ENCODE results near the gene GRK2.
A peak's percentile ranks its signal among the peaks of the same experiment; 100 is the strongest.

Gene GRK2

GRCh38 chr11:67285541-67286498 is 19.5 kb downstream of the GRK2 start:
- peaks cover 42% of the 10 kb centered on the region for H3K4me1 ChIP-seq (ENCODE audit: control insufficient read depth, insufficient read depth, low read length)
- H3K27ac ChIP-seq (ENCODE audit: low read length): peak overlapping the region; percentile 31
- no peaks in the 10 kb centered on the region for H3K9me3 ChIP-seq (ENCODE audit: control insufficient read depth in 2 of 2, low read length in 2 of 2)
- no peaks in the 10 kb centered on the region for H3K27me3 ChIP-seq (ENCODE audit: control insufficient read depth in 1 of 2, insufficient read depth in 2 of 2, low read length in 2 of 2)
- H3K9ac ChIP-seq (ENCODE audit: low read length in 2 of 2): peak overlapping the region in 1 of 2 donors; percentile 18
- H3K36me3 ChIP-seq (ENCODE audit: control insufficient read depth in 2 of 2, insufficient read depth in 2 of 2, low read length in 2 of 2): peaks cover 39 to 42% of the 10 kb centered on the region in 2 donors
- H3K4me3 ChIP-seq (ENCODE audit: low read length in 2 of 2): no peak overlapping the region

- Histone ChIP-seq H3K4me3 (ENCODE audit: low read length in 2 of 2) (no peak overlapping the region), H3K27ac (ENCODE audit: low read length) (peak overlapping the region; percentile 98), H3K9ac (ENCODE audit: low read length in 2 of 2) (peak overlapping the region; percentile 18 to 94)
Observed at GRCh38 chr11:67286621-67287333, 20.5 kb downstream of the GRK2 start.

GRCh38 chr11:67287355-67288197 is 21.3 kb downstream of the GRK2 start:
- Histone ChIP-seq H3K27me3 (ENCODE audit: control insufficient read depth in 1 of 2, insufficient read depth in 2 of 2, low read length in 2 of 2) (no peaks in the 10 kb centered on the region), H3K27ac (ENCODE audit: low read length) (peak overlapping the region; percentile 98), H3K9ac (ENCODE audit: low read length in 2 of 2) (peak overlapping the region; percentile 88 to 94), H3K36me3 (ENCODE audit: control insufficient read depth in 2 of 2, insufficient read depth in 2 of 2, low read length in 2 of 2) (peaks cover 27 to 37% of the 10 kb centered on the region in 2 donors), H3K4me3 (ENCODE audit: low read length in 2 of 2) (peak overlapping the region; percentile 71 to 84), H3K9me3 (ENCODE audit: control insufficient read depth in 2 of 2, low read length in 2 of 2) (no peaks in the 10 kb centered on the region), H3K4me1 (ENCODE audit: control insufficient read depth, insufficient read depth, low read length) (peaks cover 43% of the 10 kb centered on the region)

More at GRCh38 chr11:67286621-67287333, 20.5 kb downstream of the GRK2 start:
- peaks cover 32 to 40% of the 10 kb centered on the region in 2 donors for H3K36me3 ChIP-seq (ENCODE audit: control insufficient read depth in 2 of 2, insufficient read depth in 2 of 2, low read length in 2 of 2)
- H3K9me3 ChIP-seq (ENCODE audit: control insufficient read depth in 2 of 2, low read length in 2 of 2): no peaks in the 10 kb centered on the region
- peaks cover 45% of the 10 kb centered on the region for H3K4me1 ChIP-seq (ENCODE audit: control insufficient read depth, insufficient read depth, low read length)
- no peaks in the 10 kb centered on the region for H3K27me3 ChIP-seq (ENCODE audit: control insufficient read depth in 1 of 2, insufficient read depth in 2 of 2, low read length in 2 of 2)

- Histone ChIP-seq H3K27ac (ENCODE audit: low read length) (peak overlapping the region; percentile 98), H3K9ac (ENCODE audit: low read length in 2 of 2) (peak overlapping the region; percentile 88 to 94), H3K36me3 (ENCODE audit: control insufficient read depth in 2 of 2, insufficient read depth in 2 of 2, low read length in 2 of 2) (peaks cover 22 to 32% of the 10 kb centered on the region in 2 donors), H3K9me3 (ENCODE audit: control insufficient read depth in 2 of 2, low read length in 2 of 2) (no peaks in the 10 kb centered on the region), H3K4me3 (ENCODE audit: low read length in 2 of 2) (peak overlapping the region; percentile 71 to 84), H3K27me3 (ENCODE audit: control insufficient read depth in 1 of 2, insufficient read depth in 2 of 2, low read length in 2 of 2) (no peaks in the 10 kb centered on the region), H3K4me1 (ENCODE audit: control insufficient read depth, insufficient read depth, low read length) (peaks cover 39% of the 10 kb centered on the region)
Observed at GRCh38 chr11:67288198-67288451, 21.9 kb downstream of the GRK2 start.

- peaks cover 17 to 27% of the 10 kb centered on the region in 2 donors for H3K36me3 ChIP-seq (ENCODE audit: control insufficient read depth in 2 of 2, insufficient read depth in 2 of 2, low read length in 2 of 2)
- H3K4me1 ChIP-seq (ENCODE audit: control insufficient read depth, insufficient read depth, low read length): peaks cover 39% of the 10 kb centered on the region
- H3K4me3 ChIP-seq (ENCODE audit: low read length in 2 of 2): peak overlapping the region; percentile 71 to 84
- peak overlapping the region; percentile 98 for H3K27ac ChIP-seq (ENCODE audit: low read length)
- H3K9ac ChIP-seq (ENCODE audit: low read length in 2 of 2): peak overlapping the region; percentile 88 to 94
- H3K27me3 ChIP-seq (ENCODE audit: control insufficient read depth in 1 of 2, insufficient read depth in 2 of 2, low read length in 2 of 2): no peaks in the 10 kb centered on the region
- H3K9me3 ChIP-seq (ENCODE audit: control insufficient read depth in 2 of 2, low read length in 2 of 2): no peaks in the 10 kb centered on the region
Observed at GRCh38 chr11:67288452-67289225, 22.4 kb downstream of the GRK2 start.

- peaks cover 11 to 21% of the 10 kb centered on the region in 2 donors for H3K36me3 ChIP-seq (ENCODE audit: control insufficient read depth in 2 of 2, insufficient read depth in 2 of 2, low read length in 2 of 2)
- peaks cover 39% of the 10 kb centered on the region for H3K4me1 ChIP-seq (ENCODE audit: control insufficient read depth, insufficient read depth, low read length)
- H3K9me3 ChIP-seq (ENCODE audit: control insufficient read depth in 2 of 2, low read length in 2 of 2): no peaks in the 10 kb centered on the region
- H3K27me3 ChIP-seq (ENCODE audit: control insufficient read depth in 1 of 2, insufficient read depth in 2 of 2, low read length in 2 of 2): no peaks in the 10 kb centered on the region
- peak within 1 kb of the TSS; percentile 98 for H3K27ac ChIP-seq (ENCODE audit: low read length)
- H3K9ac ChIP-seq (ENCODE audit: low read length in 2 of 2): peak within 1 kb of the TSS; percentile 88 to 94
- peak within 1 kb of the TSS; percentile 71 to 84 for H3K4me3 ChIP-seq (ENCODE audit: low read length in 2 of 2)
Observed at GRCh38 chr11:67289226-67289650, 23.0 kb downstream of the GRK2 start, which contains the start of gene ANKRD13D. Gene ANKRD13D (plus strand): TSS chr11:67289303. CDS start chr11:67289461, 158 bp downstream.

- H3K36me3 ChIP-seq (ENCODE audit: control insufficient read depth in 2 of 2, insufficient read depth in 2 of 2, low read length in 2 of 2): peaks cover 9 to 17% of the 10 kb centered on the region in 2 donors
- no peaks in the 10 kb centered on the region for H3K27me3 ChIP-seq (ENCODE audit: control insufficient read depth in 1 of 2, insufficient read depth in 2 of 2, low read length in 2 of 2)
- H3K4me3 ChIP-seq (ENCODE audit: low read length in 2 of 2): peak overlapping the region; percentile 68 to 84
- H3K9ac ChIP-seq (ENCODE audit: low read length in 2 of 2): peak overlapping the region; percentile 74
- peaks cover 39% of the 10 kb centered on the region for H3K4me1 ChIP-seq (ENCODE audit: control insufficient read depth, insufficient read depth, low read length)
- H3K27ac ChIP-seq (ENCODE audit: low read length): peak overlapping the region; percentile 75
- no peaks in the 10 kb centered on the region for H3K9me3 ChIP-seq (ENCODE audit: control insufficient read depth in 2 of 2, low read length in 2 of 2)
Observed at GRCh38 chr11:67289651-67290479, 23.6 kb downstream of the GRK2 start.

GRCh38 chr11:67290801-67291200 is 24.5 kb downstream of the GRK2 start:
- peak overlapping the region; percentile 75 for H3K27ac ChIP-seq (ENCODE audit: low read length)
- no peaks in the 10 kb centered on the region for H3K27me3 ChIP-seq (ENCODE audit: control insufficient read depth in 1 of 2, insufficient read depth in 2 of 2, low read length in 2 of 2)
- peak overlapping the region in 1 of 2 donors; percentile 84 for H3K4me3 ChIP-seq (ENCODE audit: low read length in 2 of 2)
- peaks cover 39% of the 10 kb centered on the region for H3K4me1 ChIP-seq (ENCODE audit: control insufficient read depth, insufficient read depth, low read length)
- peaks cover 8 to 11% of the 10 kb centered on the region in 2 donors for H3K36me3 ChIP-seq (ENCODE audit: control insufficient read depth in 2 of 2, insufficient read depth in 2 of 2, low read length in 2 of 2)
- peaks cover 0 to under 1% of the 10 kb centered on the region in 2 donors for H3K9me3 ChIP-seq (ENCODE audit: control insufficient read depth in 2 of 2, low read length in 2 of 2)
- H3K9ac ChIP-seq (ENCODE audit: low read length in 2 of 2): peak overlapping the region; percentile 13 to 27
